ENCODE data around the gene RTP2. TPM values are rescaled to one million over a fixed set of nuclear protein-coding genes. Genes with fewer than 3 reads are reported as not detected.

Gene RTP2
- total and polyA plus RNA-seq, 2 donors (not counting 3 experiments of a cell fraction or from before 2014, with no cell fraction given): not detected

DNA sequence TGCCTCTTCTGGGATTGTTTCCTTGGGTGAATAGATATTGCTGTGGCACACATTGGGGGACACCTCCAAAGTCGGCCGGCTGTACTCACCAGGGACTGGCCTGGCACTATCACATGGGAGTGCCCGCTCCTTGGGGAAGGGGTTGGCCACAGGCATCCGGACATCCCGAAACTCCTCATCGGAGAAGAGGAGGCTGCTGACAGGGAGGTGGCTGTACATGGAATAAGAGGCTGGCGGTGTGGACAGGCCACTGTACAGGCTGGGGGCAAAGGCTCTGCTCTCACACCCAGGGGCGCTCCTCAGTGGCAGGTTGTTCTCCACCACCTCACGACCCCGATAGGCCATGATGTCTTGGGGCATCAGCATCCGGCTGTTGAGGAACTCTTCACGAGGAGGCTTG, 27.2 kb upstream of the RTP2 start:
- no peaks in the 10 kb centered on the region for H3K9me1 ChIP-seq (replicated peaks; ENCODE audit: control insufficient read depth, extremely low read depth, insufficient read depth, low read length)
- FAIRE-seq: no peak
- dilution Hi-C loops (cut with MboI; ENCODE audit: extremely low pct_ligation_motif_present, low sequenced_read_pairs) (loop anchor here (25.0 kb wide), 1 partner anchor 933 kb away; no protein-coding TSS in a partner anchor), intact Hi-C loops (cut with micrococcal nuclease) (no loop called here)
- POLR2A ChIA-PET: no interaction called here
- no peak overlapping the region for H3K4me3 ChIP-seq (replicated peaks in 1 of 3; ENCODE audit: insufficient read depth in 1 of 3, low read depth in 1 of 3, low read length in 3 of 3)
- no peak for DNase-seq (ENCODE audit: low read depth, low spot score)
- H3K9me3 ChIP-seq (replicated peaks; ENCODE audit: control insufficient read depth, insufficient read depth, low read length): no peaks in the 10 kb centered on the region
- peaks cover 14 to 45% of the 10 kb centered on the region in 2 experiments for H3K36me3 ChIP-seq (ENCODE audit: control insufficient read depth in 2 of 2, extremely low read depth in 1 of 2, insufficient read depth in 2 of 2, low read length in 2 of 2)
- H3K4me2 ChIP-seq (ENCODE audit: insufficient read depth, low read length): no peak overlapping the region
- CTCF ChIA-PET: interaction anchor here (1.2 kb wide), 1 partner anchor 9 kb away, joined by 4 read pairs; no protein-coding TSS in a partner anchor
- TSS peak; percentile 42 for BruUV-seq (replicated peaks)
- H4K20me1 ChIP-seq (replicated peaks; ENCODE audit: control insufficient read depth, extremely low read depth, insufficient read depth, low read length): no peaks in the 10 kb centered on the region
- H3K4me1 ChIP-seq (ENCODE audit: control insufficient read depth, extremely low read depth, insufficient read depth, low read length): no peaks in the 10 kb centered on the region
- no peak for TF ChIP-seq JUN (IDR thresholded peaks at IDR 0.05; ENCODE audit: borderline replicate concordance, insufficient read depth, insufficient read length, low read depth)
- TF ChIP-seq POLR2A (IDR thresholded peaks at IDR 0.05; ENCODE audit: low read depth, low read length): no peak
- TF ChIP-seq MAX (IDR thresholded peaks at IDR 0.05; ENCODE audit: insufficient read depth, insufficient read length): no peak
- TF ChIP-seq MYC (IDR thresholded peaks at IDR 0.05; ENCODE audit: low read depth, low read length): no peak
- no peak for TF ChIP-seq FOS (IDR thresholded peaks at IDR 0.05; ENCODE audit: borderline replicate concordance, insufficient read depth, low read length)
- no peak for TF ChIP-seq POLR2AphosphoS5 (IDR thresholded peaks at IDR 0.05; ENCODE audit: insufficient read depth, low read depth, low read length)
- TF ChIP-seq EZH2 (IDR thresholded peaks at IDR 0.05; ENCODE audit: borderline replicate concordance, low read depth, low read length, severe bottlenecking): no peak
- no peak for TF ChIP-seq CTCF (IDR thresholded peaks at IDR 0.05; ENCODE audit: extremely low read depth in 1 of 2, insufficient read depth in 1 of 2, low read depth in 1 of 2, low read length in 2 of 2)
- TF ChIP-seq GATA2 (IDR thresholded peaks at IDR 0.05; ENCODE audit: insufficient read depth, insufficient read length, low read depth, low read length): no peak
- no peaks in the 10 kb centered on the region for H3K79me2 ChIP-seq (ENCODE audit: control insufficient read depth, insufficient read depth, low read length)
- no peaks in the 10 kb centered on the region for H3K27me3 ChIP-seq (ENCODE audit: control insufficient read depth in 2 of 2, insufficient read depth in 2 of 2, low read length in 2 of 2)
- H3K27ac ChIP-seq (ENCODE audit: insufficient read depth, low read depth, low read length): no peak overlapping the region
- H3K9ac ChIP-seq (replicated peaks; ENCODE audit: extremely low read depth, insufficient read depth, low read length): no peak overlapping the region
- H2AFZ ChIP-seq (ENCODE audit: low read depth, low read length): no peak overlapping the region
